ENCODE measurements around the gene CALML4. TPM values are rescaled to one million over a fixed set of nuclear protein-coding genes. Genes with fewer than 3 reads are reported as not detected.

CALML4 gene
- total RNA-seq, 1 donor from 2014 or later = 0.91 TPM

DNA sequence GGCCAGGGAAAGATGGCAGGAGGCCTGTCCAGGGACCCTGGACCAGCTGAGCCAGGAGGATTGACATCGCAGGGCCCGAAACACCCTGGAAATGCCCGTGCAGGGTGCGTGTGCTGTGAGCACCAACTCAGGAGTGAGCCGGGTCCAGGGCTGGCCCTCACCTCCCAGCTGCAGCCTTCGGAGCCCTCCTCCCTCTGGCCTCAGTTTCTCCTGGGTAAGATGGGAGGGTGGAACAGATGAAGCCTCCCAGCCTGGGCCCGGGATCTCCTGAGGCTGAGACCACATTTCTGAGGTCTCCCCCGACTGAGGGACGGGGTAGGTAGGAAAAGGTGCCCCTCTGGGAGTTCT is 5.3 kb upstream of the CALML4 start:
- Mint-ChIP-seq H3K4me3 (ENCODE audit: unreplicated experiment) (no peak overlapping the region), H3K4me1 (ENCODE audit: low read depth, unreplicated experiment) (peaks cover 3% of the 10 kb centered on the region), H3K27ac (ENCODE audit: unreplicated experiment) (no peak overlapping the region), H3K9me3 (ENCODE audit: unreplicated experiment) (no peaks in the 10 kb centered on the region), H3K27me3 (ENCODE audit: low read depth, unreplicated experiment) (no peaks in the 10 kb centered on the region), H3K36me3 (ENCODE audit: low read depth, unreplicated experiment) (peaks cover 2% of the 10 kb centered on the region)
- H3K79me2 ChIP-seq (ENCODE audit: insufficient read depth, low read length) = peaks cover 7% of the 10 kb centered on the region
- no peak overlapping the region for H3K9ac ChIP-seq (ENCODE audit: low read length)
- H3K27me3 ChIP-seq (ENCODE audit: insufficient read depth, low read length) = no peaks in the 10 kb centered on the region
- H3K4me3 ChIP-seq (ENCODE audit: insufficient read depth, low read depth, low read length) = no peak overlapping the region
- H3K36me3 ChIP-seq (ENCODE audit: insufficient read depth, low read length) = no peaks in the 10 kb centered on the region
- H3K9me3 ChIP-seq (ENCODE audit: insufficient read depth, low read depth, low read length) = no peaks in the 10 kb centered on the region
- H3K4me1 ChIP-seq (ENCODE audit: insufficient read depth, low read length) = peaks cover 13% of the 10 kb centered on the region
- no peak overlapping the region for H3K27ac ChIP-seq (ENCODE audit: low read depth, low read length)
- H2AFZ ChIP-seq (ENCODE audit: low read depth, low read length) = no peak overlapping the region
- DNase-seq (ENCODE audit: low read depth) (no peak), FAIRE-seq (no peak)
- peak overlapping the region; percentile 59 for H3K4me2 ChIP-seq (ENCODE audit: low read length)
- no peak for TF ChIP-seq CTCF (IDR thresholded peaks at IDR 0.05; ENCODE audit: insufficient read depth, low read depth, low read length)
- no peak for TF ChIP-seq EZH2 (IDR thresholded peaks at IDR 0.05; ENCODE audit: insufficient read depth, low read length)
- peaks cover 37% of the 10 kb centered on the region for H4K20me1 ChIP-seq (ENCODE audit: insufficient read depth, low read length)

DNA sequence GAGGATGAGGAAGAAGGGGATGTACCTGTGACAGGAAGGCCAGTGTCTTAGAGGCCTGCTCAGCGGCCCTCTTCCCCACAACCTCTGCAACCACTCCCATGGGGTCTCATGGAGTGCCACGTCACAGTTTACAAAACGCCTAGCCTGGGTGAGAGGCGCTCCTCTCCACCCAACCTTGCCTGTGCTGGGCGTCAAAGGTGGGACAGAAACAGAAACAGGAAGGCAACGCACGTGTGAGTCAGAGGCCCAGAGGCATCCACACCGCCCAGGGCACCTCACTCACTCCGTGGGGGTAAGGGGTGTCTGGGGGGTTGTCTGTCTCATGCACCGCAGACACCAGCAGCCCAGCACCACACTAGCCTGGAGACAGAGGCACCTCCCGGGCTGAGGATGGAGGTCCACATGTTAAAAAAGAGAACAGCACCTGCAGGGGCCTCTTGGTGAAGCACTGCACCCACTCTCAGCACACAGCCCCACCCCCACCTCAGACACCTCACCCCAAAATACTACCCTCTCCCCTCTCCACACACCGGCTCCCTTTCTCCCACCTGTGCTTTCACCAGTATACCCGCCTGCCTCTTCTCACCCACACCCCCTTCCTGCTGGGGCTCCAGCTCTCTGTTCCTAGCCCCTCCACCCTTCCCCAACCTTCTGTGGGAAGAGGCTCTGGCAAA is 4.7 kb upstream of the CALML4 start:
- DNase-seq (ENCODE audit: low read depth) = no peak
- Histone ChIP-seq H3K36me3 (ENCODE audit: insufficient read depth, low read length) (no peaks in the 10 kb centered on the region), H3K4me3 (ENCODE audit: insufficient read depth, low read depth, low read length) (no peak overlapping the region), H3K79me2 (ENCODE audit: insufficient read depth, low read length) (peaks cover 3% of the 10 kb centered on the region), H3K9ac (ENCODE audit: low read length) (no peak overlapping the region), H3K4me1 (ENCODE audit: insufficient read depth, low read length) (peaks cover 13% of the 10 kb centered on the region), H3K9me3 (ENCODE audit: insufficient read depth, low read depth, low read length) (no peaks in the 10 kb centered on the region), H2AFZ (ENCODE audit: low read depth, low read length) (no peak overlapping the region), H3K27me3 (ENCODE audit: insufficient read depth, low read length) (no peaks in the 10 kb centered on the region), H3K27ac (ENCODE audit: low read depth, low read length) (no peak overlapping the region), H3K4me2 (ENCODE audit: low read length) (no peak overlapping the region), H4K20me1 (ENCODE audit: insufficient read depth, low read length) (peaks cover 33% of the 10 kb centered on the region)
- Mint-ChIP-seq H3K27ac (ENCODE audit: unreplicated experiment) (no peak overlapping the region), H3K36me3 (ENCODE audit: low read depth, unreplicated experiment) (peaks cover 2% of the 10 kb centered on the region), H3K4me3 (ENCODE audit: unreplicated experiment) (no peak overlapping the region), H3K27me3 (ENCODE audit: low read depth, unreplicated experiment) (no peaks in the 10 kb centered on the region), H3K4me1 (ENCODE audit: low read depth, unreplicated experiment) (peaks cover 3% of the 10 kb centered on the region), H3K9me3 (ENCODE audit: unreplicated experiment) (no peaks in the 10 kb centered on the region)
- no peak for FAIRE-seq
- TF ChIP-seq EZH2 (IDR thresholded peaks at IDR 0.05; ENCODE audit: insufficient read depth, low read length) (no peak), CTCF (IDR thresholded peaks at IDR 0.05; ENCODE audit: insufficient read depth, low read depth, low read length) (no peak)

DNA sequence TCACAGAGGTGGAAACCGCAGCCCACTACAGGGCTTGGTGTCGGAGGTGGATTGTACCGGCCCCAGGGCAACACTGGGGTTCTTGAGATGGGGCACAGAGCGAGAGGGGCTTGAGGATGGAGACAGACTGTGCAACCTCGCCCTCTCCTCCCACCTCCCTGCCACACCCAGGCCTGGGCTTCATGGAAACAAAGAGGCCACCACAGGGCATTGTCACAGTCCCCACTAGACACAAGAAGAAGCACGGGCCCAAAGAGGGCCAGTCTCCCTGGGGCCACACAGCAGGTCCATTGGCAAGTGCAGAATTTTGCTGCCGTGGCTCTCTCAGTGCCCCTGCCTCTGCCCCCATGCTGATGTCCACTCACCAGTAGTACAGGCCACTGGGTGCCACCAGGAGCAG is 4.1 kb upstream of the CALML4 start:
- peaks cover 27% of the 10 kb centered on the region for H4K20me1 ChIP-seq (ENCODE audit: insufficient read depth, low read length)
- H3K27me3 ChIP-seq (ENCODE audit: insufficient read depth, low read length) = no peaks in the 10 kb centered on the region
- TF ChIP-seq EZH2 (IDR thresholded peaks at IDR 0.05; ENCODE audit: insufficient read depth, low read length) = no peak
- no peak for TF ChIP-seq CTCF (IDR thresholded peaks at IDR 0.05; ENCODE audit: insufficient read depth, low read depth, low read length)
- peaks cover 3% of the 10 kb centered on the region for H3K79me2 ChIP-seq (ENCODE audit: insufficient read depth, low read length)
- FAIRE-seq = no peak
- no peak overlapping the region for H3K4me2 ChIP-seq (ENCODE audit: low read length)
- no peak overlapping the region for H3K4me3 Mint-ChIP-seq (ENCODE audit: unreplicated experiment)
- no peak overlapping the region for H3K4me3 ChIP-seq (ENCODE audit: insufficient read depth, low read depth, low read length)
- H3K9me3 ChIP-seq (ENCODE audit: insufficient read depth, low read depth, low read length) = no peaks in the 10 kb centered on the region
- no peaks in the 10 kb centered on the region for H3K27me3 Mint-ChIP-seq (ENCODE audit: low read depth, unreplicated experiment)
- H3K36me3 Mint-ChIP-seq (ENCODE audit: low read depth, unreplicated experiment) = peaks cover 2% of the 10 kb centered on the region
- no peak overlapping the region for H3K9ac ChIP-seq (ENCODE audit: low read length)
- no peak overlapping the region for H2AFZ ChIP-seq (ENCODE audit: low read depth, low read length)
- peaks cover 3% of the 10 kb centered on the region for H3K4me1 Mint-ChIP-seq (ENCODE audit: low read depth, unreplicated experiment)
- no peak overlapping the region for H3K27ac Mint-ChIP-seq (ENCODE audit: unreplicated experiment)
- H3K27ac ChIP-seq (ENCODE audit: low read depth, low read length) = no peak overlapping the region
- H3K4me1 ChIP-seq (ENCODE audit: insufficient read depth, low read length) = peaks cover 13% of the 10 kb centered on the region
- no peaks in the 10 kb centered on the region for H3K9me3 Mint-ChIP-seq (ENCODE audit: unreplicated experiment)
- DNase-seq (ENCODE audit: low read depth) = no peak
- no peaks in the 10 kb centered on the region for H3K36me3 ChIP-seq (ENCODE audit: insufficient read depth, low read length)
